Cardiac fibroblast (primary cell): ENCODE data around the gene CEP112.

Experiments used
- DNase-seq, 2 donors: peaks; one replicate each; pipeline versions ENCODE4 v3.0.0 to v3.0.0-alpha.2; 2010; ENCODE audit warnings: low read depth in 2 of 2
- H3K4me3 ChIP-seq, 2 donors: replicated peaks in 1 of 2; 1 replicate in 1 of 2; 2 replicates in 1 of 2; pipeline ENCODE4 v1.5.1; 2011; ENCODE audit warnings: low read depth in 2 of 2, low read length in 2 of 2, mild to moderate bottlenecking in 2 of 2, moderate library complexity in 1 of 2
- CTCF ChIP-seq: IDR thresholded peaks from one replicate; pipeline ENCODE4 v1.5.1; 2011; ENCODE audit warnings: low read depth, mild to moderate bottlenecking, low read length, inconsistent platforms

The CEP112 gene

GRCh38 chr17:65678546-65678945 lies 513.4 kb downstream of the CEP112 start:
- H3K4me3 ChIP-seq, result no peak overlapping the region
- no peak for TF ChIP-seq CTCF
- DNase-seq, result no peak

- DNase-seq, result peak in 1 of 2 donors; percentile 45
- TF ChIP-seq CTCF, result no peak
- no peak overlapping the region for H3K4me3 ChIP-seq
These were observed 514.0 kb downstream of the CEP112 start for GRCh38 chr17:65677932-65678331.

GRCh38 chr17:65674246-65675045 lies 517.5 kb downstream of the CEP112 start:
- TF ChIP-seq CTCF, result no peak

GRCh38 chr17:65670667-65671371 lies 521.1 kb downstream of the CEP112 start:
- no peak for TF ChIP-seq CTCF
- H3K4me3 ChIP-seq, result no peak overlapping the region
- no peak for DNase-seq

More at GRCh38 chr17:65674246-65675045, 517.5 kb downstream of the CEP112 start:
- peak; percentile 51 to 73 for DNase-seq
- no peak overlapping the region for H3K4me3 ChIP-seq

GRCh38 chr17:65668211-65668610 lies 523.7 kb downstream of the CEP112 start:
- DNase-seq, result no peak
- no peak for TF ChIP-seq CTCF
- H3K4me3 ChIP-seq, result no peak overlapping the region

- no peak for DNase-seq
- H3K4me3 ChIP-seq, result no peak overlapping the region
- TF ChIP-seq CTCF, result no peak
These were observed 524.3 kb downstream of the CEP112 start for GRCh38 chr17:65667656-65668055.
